GM12878 (cell line): ENCODE measurements around the gene TSGA10. TPM values are rescaled to one million over a fixed set of nuclear protein-coding genes. Genes with fewer than 3 reads are reported as not detected.
A peak's percentile ranks its signal among the peaks of the same experiment; 100 is the strongest.

Experiments used
- CBX5 ChIP-seq: sonication (generic); IDR thresholded peaks from 2 replicates; pipeline ENCODE4 v1.6.1; 2016; ENCODE audit warnings: low read depth, moderate library complexity, mild to moderate bottlenecking, inconsistent platforms
- DPF2 ChIP-seq: fragments of 450-650 bp; IDR thresholded peaks from 2 replicates; pipeline ENCODE4 v1.6.1; 2017; ENCODE audit warnings: mild to moderate bottlenecking
- EGR1 ChIP-seq, 2 experiments: IDR thresholded peaks; 1 replicate in 1 of 2; 2 replicates in 1 of 2; pipeline ENCODE4 v1.6.1; 2011 to 2012; ENCODE audit warnings: low read depth in 2 of 2, low read length in 2 of 2, borderline replicate concordance in 1 of 2, mild to moderate bottlenecking in 1 of 2, moderate library complexity in 1 of 2
- EZH2 ChIP-seq: IDR thresholded peaks from 2 replicates; pipeline ENCODE4 v1.6.1; 2012; ENCODE audit warnings: low read depth, mild to moderate bottlenecking, control low read depth, inconsistent platforms, low read length, borderline replicate concordance; ENCODE audit not compliant: control insufficient read depth
- HCFC1 ChIP-seq: fragments of 150-350 bp; IDR thresholded peaks from 2 replicates; pipeline ENCODE4 v1.6.1; 2014; ENCODE audit warnings: low read length
- HDAC2 ChIP-seq: fragments of 200-600 bp; sonication (generic); IDR thresholded peaks from 2 replicates; pipeline ENCODE4 v1.6.1; 2017
- IKZF1 ChIP-seq: fragments of 450-650 bp; conservative IDR thresholded peaks from 2 replicates; pipeline ENCODE4 v1.6.1; 2017; ENCODE audit warnings: antibody characterized with exemption, mild to moderate bottlenecking
- IRF4 ChIP-seq: IDR thresholded peaks from 2 replicates; pipeline ENCODE4 v1.6.1; 2011; ENCODE audit warnings: low read depth, low read length
- KDM1A ChIP-seq: fragments of 200-600 bp; sonication (generic); IDR thresholded peaks from 2 replicates; pipeline ENCODE4 v1.6.1; 2016; ENCODE audit warnings: borderline replicate concordance
- KLF5 ChIP-seq: fragments of 450-650 bp; IDR thresholded peaks from 2 replicates; pipeline ENCODE4 v1.6.1; 2014; ENCODE audit warnings: mild to moderate bottlenecking; ENCODE audit not compliant: partially characterized antibody
- MTA2 ChIP-seq: fragments of 450-650 bp; IDR thresholded peaks from 2 replicates; pipeline ENCODE4 v1.6.1; 2016; ENCODE audit warnings: low read depth, mild to moderate bottlenecking, moderate library complexity
- NR2C1 ChIP-seq: fragments of 450-650 bp; IDR thresholded peaks from 2 replicates; pipeline ENCODE4 v1.6.1; 2017; ENCODE audit warnings: antibody characterized with exemption, mild to moderate bottlenecking, moderate library complexity
- POLR2AphosphoS2 ChIP-seq: IDR thresholded peaks from 2 replicates; pipeline ENCODE4 v1.6.1; 2011; ENCODE audit warnings: low read depth, mild to moderate bottlenecking, low read length, improper control_type of control experiment, moderate library complexity
- POU2F2 ChIP-seq: IDR thresholded peaks from 3 replicates; pipeline ENCODE4 v1.6.1; 2011; ENCODE audit warnings: low read depth, mild to moderate bottlenecking, low read length, borderline replicate concordance
- SRF ChIP-seq, 2 experiments: IDR thresholded peaks; 2 replicates each; pipeline ENCODE4 v1.6.1; 2011; ENCODE audit warnings: low read depth in 2 of 2, low read length in 2 of 2, mild to moderate bottlenecking in 1 of 2, moderate library complexity in 1 of 2
- SUZ12 ChIP-seq: fragments of 200-600 bp; sonication (generic); IDR thresholded peaks from one replicate; pipeline ENCODE4 v1.6.1; 2018; ENCODE audit warnings: antibody characterized with exemption, mild to moderate bottlenecking; ENCODE audit not compliant: unreplicated experiment
- TCF3 ChIP-seq: IDR thresholded peaks from 2 replicates; pipeline ENCODE4 v1.6.1; 2012; ENCODE audit warnings: low read depth, mild to moderate bottlenecking, low read length, borderline replicate concordance; ENCODE audit not compliant: insufficient read depth
- ZBED1 ChIP-seq: IDR thresholded peaks from 2 replicates; pipeline ENCODE4 v1.6.1; 2016; ENCODE audit warnings: borderline replicate concordance
- polyA plus RNA-seq, 11 experiments: library from polyadenylated mRNA; depleted of rRNA in 4 of 11; unstranded in 6 of 11; stranded (reverse) in 5 of 11; fragments of >200 nt; fragmentation: Nextera tagmentation in 4 of 11; fragmentation: Illumina TruSeq in 1 of 11; extraction: Ambion mirVana in 4 of 11; extraction: Trizol in 1 of 11; gene quantifications; 1 replicate in 1 of 11; 2 replicates in 10 of 11; pipeline versions ENCODE4 v1.2.1 to v1.2.3, GENCODE V29; 2011 to 2016; ENCODE audit warnings: inconsistent platforms in 2 of 11, missing spikeins in 2 of 11, low read depth in 1 of 11
- total RNA-seq, 4 experiments: library from RNA; depleted of rRNA in 3 of 4; stranded (reverse); fragments of >200 nt in 3 of 4; fragmentation: Illumina TruSeq in 1 of 4; extraction: Trizol in 1 of 4; gene quantifications; 2 replicates each; pipeline versions ENCODE4 v1.2.1 to v1.2.3, GENCODE V29; 2013 to 2021
- TF ChIP-seq, protein P1 (sequence below): IDR thresholded peaks from 2 replicates; pipeline ENCODE4 v1.6.1; 2012; ENCODE audit warnings: improper control_type of control experiment, low read depth, low read length; ENCODE audit not compliant: insufficient replicate concordance
- TF ChIP-seq, protein P2 (sequence below): fragments of 450-650 bp; conservative IDR thresholded peaks from 2 replicates; pipeline ENCODE4 v1.6.1; 2017; ENCODE audit warnings: mild to moderate bottlenecking, moderate library complexity
- TF ChIP-seq, protein P3 (sequence below): IDR thresholded peaks from 2 replicates; pipeline ENCODE4 v1.6.1; 2011; ENCODE audit warnings: borderline replicate concordance, low read depth, mild to moderate bottlenecking, moderate library complexity, low read length; ENCODE audit not compliant: insufficient read depth, poor library complexity, severe bottlenecking

Gene TSGA10
- total and polyA plus RNA-seq, 10 of the 15 experiments (the other 5 are each of a cell fraction or from before 2014, with no cell fraction given) = 5.3 to 13.5 (median 8.6) TPM

DNA sequence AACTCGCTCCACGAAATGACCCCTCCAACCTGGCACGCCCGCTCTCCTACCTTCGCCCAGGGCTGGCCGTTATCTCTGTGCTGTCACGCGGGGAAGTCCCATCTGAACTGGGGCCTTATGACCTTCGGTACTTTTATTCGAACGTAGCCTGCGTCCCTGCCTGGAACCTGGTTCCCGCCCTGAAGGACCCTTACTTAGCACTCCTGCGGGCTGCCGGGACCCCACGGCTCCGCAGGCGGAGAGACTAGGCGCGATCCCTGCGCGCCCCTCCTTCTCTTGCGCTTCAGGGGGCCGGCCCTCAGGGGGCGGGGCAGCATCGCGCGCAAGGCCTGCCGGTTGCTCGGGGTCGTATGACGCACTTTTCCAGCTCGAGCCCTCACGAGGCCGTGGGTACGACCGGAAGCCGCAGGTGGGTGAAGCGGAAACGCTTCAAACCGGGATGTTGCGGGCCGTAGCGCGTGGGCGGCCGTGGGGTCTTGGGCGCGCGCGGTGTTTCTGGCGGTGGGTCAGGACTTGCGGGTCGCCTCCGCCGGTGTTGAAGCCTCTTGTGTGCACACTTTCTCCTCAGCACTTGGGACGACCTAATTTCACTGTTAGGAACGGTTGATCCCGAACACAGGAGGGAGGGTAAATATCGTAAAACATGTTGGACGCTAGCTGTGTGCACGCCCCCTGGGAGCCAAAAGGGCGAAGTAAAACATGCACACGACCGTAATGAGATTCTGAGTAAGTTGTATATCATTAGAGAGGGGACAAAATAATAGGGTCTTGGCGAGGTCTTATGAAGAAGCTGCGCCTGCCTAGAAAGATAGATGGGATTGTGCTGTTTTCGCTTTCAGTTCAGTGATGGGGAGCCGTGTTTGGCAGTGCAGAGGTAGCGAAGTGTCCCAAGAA, at the start of gene TSGA10, which contains the start of gene LIPT1 (continued):
- TF ChIP-seq, protein P1, sequence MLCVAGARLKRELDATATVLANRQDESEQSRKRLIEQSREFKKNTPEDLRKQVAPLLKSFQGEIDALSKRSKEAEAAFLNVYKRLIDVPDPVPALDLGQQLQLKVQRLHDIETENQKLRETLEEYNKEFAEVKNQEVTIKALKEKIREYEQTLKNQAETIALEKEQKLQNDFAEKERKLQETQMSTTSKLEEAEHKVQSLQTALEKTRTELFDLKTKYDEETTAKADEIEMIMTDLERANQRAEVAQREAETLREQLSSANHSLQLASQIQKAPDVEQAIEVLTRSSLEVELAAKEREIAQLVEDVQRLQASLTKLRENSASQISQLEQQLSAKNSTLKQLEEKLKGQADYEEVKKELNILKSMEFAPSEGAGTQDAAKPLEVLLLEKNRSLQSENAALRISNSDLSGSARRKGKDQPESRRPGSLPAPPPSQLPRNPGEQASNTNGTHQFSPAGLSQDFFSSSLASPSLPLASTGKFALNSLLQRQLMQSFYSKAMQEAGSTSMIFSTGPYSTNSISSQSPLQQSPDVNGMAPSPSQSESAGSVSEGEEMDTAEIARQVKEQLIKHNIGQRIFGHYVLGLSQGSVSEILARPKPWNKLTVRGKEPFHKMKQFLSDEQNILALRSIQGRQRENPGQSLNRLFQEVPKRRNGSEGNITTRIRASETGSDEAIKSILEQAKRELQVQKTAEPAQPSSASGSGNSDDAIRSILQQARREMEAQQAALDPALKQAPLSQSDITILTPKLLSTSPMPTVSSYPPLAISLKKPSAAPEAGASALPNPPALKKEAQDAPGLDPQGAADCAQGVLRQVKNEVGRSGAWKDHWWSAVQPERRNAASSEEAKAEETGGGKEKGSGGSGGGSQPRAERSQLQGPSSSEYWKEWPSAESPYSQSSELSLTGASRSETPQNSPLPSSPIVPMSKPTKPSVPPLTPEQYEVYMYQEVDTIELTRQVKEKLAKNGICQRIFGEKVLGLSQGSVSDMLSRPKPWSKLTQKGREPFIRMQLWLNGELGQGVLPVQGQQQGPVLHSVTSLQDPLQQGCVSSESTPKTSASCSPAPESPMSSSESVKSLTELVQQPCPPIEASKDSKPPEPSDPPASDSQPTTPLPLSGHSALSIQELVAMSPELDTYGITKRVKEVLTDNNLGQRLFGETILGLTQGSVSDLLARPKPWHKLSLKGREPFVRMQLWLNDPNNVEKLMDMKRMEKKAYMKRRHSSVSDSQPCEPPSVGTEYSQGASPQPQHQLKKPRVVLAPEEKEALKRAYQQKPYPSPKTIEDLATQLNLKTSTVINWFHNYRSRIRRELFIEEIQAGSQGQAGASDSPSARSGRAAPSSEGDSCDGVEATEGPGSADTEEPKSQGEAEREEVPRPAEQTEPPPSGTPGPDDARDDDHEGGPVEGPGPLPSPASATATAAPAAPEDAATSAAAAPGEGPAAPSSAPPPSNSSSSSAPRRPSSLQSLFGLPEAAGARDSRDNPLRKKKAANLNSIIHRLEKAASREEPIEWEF = no peak
- TF ChIP-seq EGR1 (IDR thresholded peaks at IDR 0.05; ENCODE audit: borderline replicate concordance in 1 of 2, low read depth in 2 of 2, low read length in 2 of 2) (peak; percentile 76 to 99), SRF (IDR thresholded peaks at IDR 0.05; ENCODE audit: low read depth in 2 of 2, low read length in 2 of 2) (0 out of 4 replicates have a peak, but pooled peaks of 1 of the 2 experiments have one; percentile 24), NR2C1 (peak; percentile 80), TCF3 (peak; percentile 95), POU2F2 (peak; percentile 78; the same call in 1 of the 3 replicates), MTA2 (peak; percentile 78), KLF5 (peak; percentile 70), EZH2 (no peak), KDM1A (no peak), POLR2AphosphoS2 (peak; percentile 82), IKZF1 (peak; percentile 98), IRF4 (peak; percentile 11; the same call in 1 of the 2 replicates), CBX5 (no peak), HDAC2 (no peak), DPF2 (peak; percentile 94), SUZ12 (no peak), HCFC1 (no peak; the same call in 1 of the 2 replicates), ZBED1 (no peak)
- TF ChIP-seq, protein P2, sequence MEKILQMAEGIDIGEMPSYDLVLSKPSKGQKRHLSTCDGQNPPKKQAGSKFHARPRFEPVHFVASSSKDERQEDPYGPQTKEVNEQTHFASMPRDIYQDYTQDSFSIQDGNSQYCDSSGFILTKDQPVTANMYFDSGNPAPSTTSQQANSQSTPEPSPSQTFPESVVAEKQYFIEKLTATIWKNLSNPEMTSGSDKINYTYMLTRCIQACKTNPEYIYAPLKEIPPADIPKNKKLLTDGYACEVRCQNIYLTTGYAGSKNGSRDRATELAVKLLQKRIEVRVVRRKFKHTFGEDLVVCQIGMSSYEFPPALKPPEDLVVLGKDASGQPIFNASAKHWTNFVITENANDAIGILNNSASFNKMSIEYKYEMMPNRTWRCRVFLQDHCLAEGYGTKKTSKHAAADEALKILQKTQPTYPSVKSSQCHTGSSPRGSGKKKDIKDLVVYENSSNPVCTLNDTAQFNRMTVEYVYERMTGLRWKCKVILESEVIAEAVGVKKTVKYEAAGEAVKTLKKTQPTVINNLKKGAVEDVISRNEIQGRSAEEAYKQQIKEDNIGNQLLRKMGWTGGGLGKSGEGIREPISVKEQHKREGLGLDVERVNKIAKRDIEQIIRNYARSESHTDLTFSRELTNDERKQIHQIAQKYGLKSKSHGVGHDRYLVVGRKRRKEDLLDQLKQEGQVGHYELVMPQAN = peak; percentile 94
- TF ChIP-seq, protein P3, sequence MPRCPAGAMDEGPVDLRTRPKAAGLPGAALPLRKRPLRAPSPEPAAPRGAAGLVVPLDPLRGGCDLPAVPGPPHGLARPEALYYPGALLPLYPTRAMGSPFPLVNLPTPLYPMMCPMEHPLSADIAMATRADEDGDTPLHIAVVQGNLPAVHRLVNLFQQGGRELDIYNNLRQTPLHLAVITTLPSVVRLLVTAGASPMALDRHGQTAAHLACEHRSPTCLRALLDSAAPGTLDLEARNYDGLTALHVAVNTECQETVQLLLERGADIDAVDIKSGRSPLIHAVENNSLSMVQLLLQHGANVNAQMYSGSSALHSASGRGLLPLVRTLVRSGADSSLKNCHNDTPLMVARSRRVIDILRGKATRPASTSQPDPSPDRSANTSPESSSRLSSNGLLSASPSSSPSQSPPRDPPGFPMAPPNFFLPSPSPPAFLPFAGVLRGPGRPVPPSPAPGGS = peak; percentile 84
